ENCODE measurements around the gene APBB1IP.
"Not testable (repeated sequence)": the region's sequence is repeated elsewhere in the genome, so short reads cannot be mapped to it uniquely, and the experiment has no call there.

The APBB1IP gene

DNA sequence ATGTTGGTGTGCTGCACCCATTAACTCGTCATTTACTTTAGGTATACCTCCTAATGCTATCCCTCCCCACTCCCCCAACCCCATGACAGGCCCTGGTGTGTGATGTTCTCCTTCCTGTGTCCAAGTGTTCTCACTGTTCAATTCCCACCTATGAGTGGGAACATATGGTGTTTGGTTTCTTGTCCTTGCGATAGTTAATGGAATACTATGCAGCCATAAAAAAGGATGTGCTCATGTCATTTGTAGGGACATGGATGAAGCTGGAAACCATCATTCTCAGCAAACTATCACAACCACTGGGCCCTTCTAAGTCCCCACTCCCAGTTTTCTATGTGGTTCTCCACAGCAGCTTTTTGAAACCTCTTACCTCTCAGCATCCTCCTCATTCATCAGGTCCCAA is 39.8 kb upstream of the APBB1IP start:
- H2BK120ac ChIP-seq (ENCODE audit: insufficient read depth, low read length, poor library complexity); H3K79me1 ChIP-seq (ENCODE audit: low read length); H2AFZ ChIP-seq (ENCODE audit: insufficient read depth, low read length, poor library complexity); DNase-seq; H2BK5ac ChIP-seq (ENCODE audit: low read depth, low read length, poor library complexity); H2BK12ac ChIP-seq (ENCODE audit: low read length); H2AK5ac ChIP-seq (ENCODE audit: low read length); H3K18ac ChIP-seq (ENCODE audit: low read length); H3K79me2 ChIP-seq (ENCODE audit: control insufficient read depth, insufficient read depth, low read length, poor library complexity); H4K91ac ChIP-seq (ENCODE audit: low read depth, low read length); H3K4ac ChIP-seq (ENCODE audit: low read depth, low read length); H3K14ac ChIP-seq (ENCODE audit: low read length); H3K4me1 ChIP-seq (ENCODE audit: control insufficient read depth in 1 of 2, insufficient read depth in 2 of 2, low read length in 2 of 2); H3K4me2 ChIP-seq (ENCODE audit: low read length); H4K12ac ChIP-seq (ENCODE audit: low read depth, low read length); H3K9ac ChIP-seq (ENCODE audit: low read length); H3K27ac ChIP-seq (ENCODE audit: low read depth, low read length); H3K36me3 ChIP-seq (ENCODE audit: control insufficient read depth in 1 of 2, insufficient read depth in 2 of 2, low read length in 2 of 2); H3K9me3 ChIP-seq (ENCODE audit: insufficient read depth, low read depth, low read length); H3K23ac ChIP-seq (ENCODE audit: low read length); H3K4me3 ChIP-seq (ENCODE audit: low read depth, low read length); H4K8ac ChIP-seq (ENCODE audit: low read depth, low read length); H3K27me3 ChIP-seq (ENCODE audit: insufficient read depth, low read length): not testable (repeated sequence)
- WGBS (ENCODE audit: extremely low coverage, insufficient coverage, insufficient read length) = no CpG with 5 or more reads among the region's 2 CpGs

DNA sequence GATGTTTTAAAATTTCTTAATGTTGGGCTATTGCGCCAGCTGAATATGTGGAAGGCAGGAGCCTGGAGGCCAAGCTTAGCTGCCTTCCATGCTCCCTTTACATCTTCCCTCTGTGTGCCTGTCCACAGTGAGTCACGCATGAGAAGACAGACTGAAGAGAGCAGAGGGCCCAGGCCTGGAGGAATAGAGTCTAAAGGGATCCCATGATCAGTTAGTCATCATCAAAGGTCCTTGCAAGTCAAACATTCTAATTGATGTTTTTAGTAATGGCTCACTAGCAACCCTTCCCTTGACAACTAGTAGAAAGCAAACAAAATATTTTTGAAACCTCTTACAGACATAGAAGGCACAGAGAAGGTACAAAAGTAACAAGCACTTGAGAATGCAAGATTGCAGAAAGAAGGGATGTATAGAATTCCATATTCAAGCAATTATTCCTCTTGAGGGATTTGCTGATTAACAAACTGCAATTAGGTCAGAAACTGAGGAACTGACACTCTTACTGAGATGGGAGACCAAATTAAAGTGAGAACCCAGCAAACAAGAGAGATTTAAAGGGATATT is 30.7 kb upstream of the APBB1IP start:
- Histone ChIP-seq H3K79me1 (ENCODE audit: low read length) (no peaks in the 10 kb centered on the region), H3K9ac (ENCODE audit: low read length) (no peak overlapping the region), H3K27me3 (ENCODE audit: insufficient read depth, low read length) (no peaks in the 10 kb centered on the region), H4K12ac (ENCODE audit: low read depth, low read length) (no peak overlapping the region), H3K4me1 (ENCODE audit: control insufficient read depth in 1 of 2, insufficient read depth in 2 of 2, low read length in 2 of 2) (peaks cover 0 to 3% of the 10 kb centered on the region in 2 experiments), H3K14ac (ENCODE audit: low read length) (no peak overlapping the region), H3K27ac (ENCODE audit: low read depth, low read length) (no peak overlapping the region), H3K23ac (ENCODE audit: low read length) (no peak overlapping the region), H2BK5ac (ENCODE audit: low read depth, low read length, poor library complexity) (no peak overlapping the region), H3K9me3 (ENCODE audit: insufficient read depth, low read depth, low read length) (no peaks in the 10 kb centered on the region), H4K8ac (ENCODE audit: low read depth, low read length) (no peak overlapping the region), H2BK120ac (ENCODE audit: insufficient read depth, low read length, poor library complexity) (no peak overlapping the region), H3K36me3 (ENCODE audit: control insufficient read depth in 1 of 2, insufficient read depth in 2 of 2, low read length in 2 of 2) (no peaks in the 10 kb centered on the region), H3K4me3 (ENCODE audit: low read depth, low read length) (no peak overlapping the region), H4K91ac (ENCODE audit: low read depth, low read length) (no peak overlapping the region), H3K4ac (ENCODE audit: low read depth, low read length) (no peak overlapping the region), H2AK5ac (ENCODE audit: low read length) (no peak overlapping the region), H2BK12ac (ENCODE audit: low read length) (no peak overlapping the region), H2AFZ (ENCODE audit: insufficient read depth, low read length, poor library complexity) (no peak overlapping the region), H3K4me2 (ENCODE audit: low read length) (no peak overlapping the region), H3K79me2 (ENCODE audit: control insufficient read depth, insufficient read depth, low read length, poor library complexity) (no peaks in the 10 kb centered on the region), H3K18ac (ENCODE audit: low read length) (no peak overlapping the region)
- no CpG with 5 or more reads among the region's 2 CpGs for WGBS (ENCODE audit: extremely low coverage, insufficient coverage, insufficient read length)
- DNase-seq = peak; percentile 94 to 96

DNA sequence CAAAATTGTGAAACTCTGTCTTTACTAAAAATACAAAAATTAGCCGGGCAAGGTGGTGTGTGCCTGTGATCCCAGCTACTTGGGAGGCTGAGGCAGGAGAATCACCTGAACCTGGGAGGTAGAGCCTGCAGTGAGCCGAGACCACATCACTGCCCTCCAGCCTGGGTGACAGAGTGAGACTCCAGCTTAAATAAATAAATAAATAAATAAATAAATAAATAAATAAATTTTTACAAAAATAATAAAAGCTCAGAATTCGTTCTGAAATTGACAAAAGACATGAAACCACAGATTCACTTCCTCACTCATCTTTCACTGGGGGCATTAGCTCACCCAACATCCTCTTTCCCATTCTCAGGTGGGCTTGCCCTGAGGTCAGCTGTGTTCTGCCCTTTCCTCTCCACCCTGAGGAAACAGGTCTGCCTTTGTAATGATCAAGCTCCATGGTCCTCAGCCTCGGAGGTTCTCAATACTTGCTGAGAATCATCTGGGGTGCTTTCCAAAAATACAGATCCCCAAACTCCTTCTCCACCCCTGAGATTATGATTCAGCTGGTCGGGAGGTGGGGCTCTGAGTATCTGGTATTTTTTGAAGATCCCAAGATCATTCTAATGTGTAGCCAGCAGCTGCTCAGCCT is 29.2 kb upstream of the APBB1IP start:
- H3K18ac ChIP-seq (ENCODE audit: low read length) = no peak overlapping the region
- DNase-seq = no peak
- H4K91ac ChIP-seq (ENCODE audit: low read depth, low read length) = no peak overlapping the region
- H4K12ac ChIP-seq (ENCODE audit: low read depth, low read length) = no peak overlapping the region
- no peak overlapping the region for H3K23ac ChIP-seq (ENCODE audit: low read length)
- H3K4me3 ChIP-seq (ENCODE audit: low read depth, low read length) = no peak overlapping the region
- no peak overlapping the region for H3K4me2 ChIP-seq (ENCODE audit: low read length)
- no peak overlapping the region for H3K4ac ChIP-seq (ENCODE audit: low read depth, low read length)
- H4K8ac ChIP-seq (ENCODE audit: low read depth, low read length) = no peak overlapping the region
- peaks cover 0 to 3% of the 10 kb centered on the region in 2 experiments for H3K4me1 ChIP-seq (ENCODE audit: control insufficient read depth in 1 of 2, insufficient read depth in 2 of 2, low read length in 2 of 2)
- no peak overlapping the region for H2AK5ac ChIP-seq (ENCODE audit: low read length)
- H3K27ac ChIP-seq (ENCODE audit: low read depth, low read length) = no peak overlapping the region
- H3K36me3 ChIP-seq (ENCODE audit: control insufficient read depth in 1 of 2, insufficient read depth in 2 of 2, low read length in 2 of 2) = no peaks in the 10 kb centered on the region
- H2BK5ac ChIP-seq (ENCODE audit: low read depth, low read length, poor library complexity) = no peak overlapping the region
- no peaks in the 10 kb centered on the region for H3K27me3 ChIP-seq (ENCODE audit: insufficient read depth, low read length)
- no peaks in the 10 kb centered on the region for H3K79me2 ChIP-seq (ENCODE audit: control insufficient read depth, insufficient read depth, low read length, poor library complexity)
- peak overlapping the region; percentile 40 for H2BK12ac ChIP-seq (ENCODE audit: low read length)
- no peak overlapping the region for H2BK120ac ChIP-seq (ENCODE audit: insufficient read depth, low read length, poor library complexity)
- no peak overlapping the region for H3K9ac ChIP-seq (ENCODE audit: low read length)
- H3K14ac ChIP-seq (ENCODE audit: low read length) = no peak overlapping the region
- no peaks in the 10 kb centered on the region for H3K79me1 ChIP-seq (ENCODE audit: low read length)
- H2AFZ ChIP-seq (ENCODE audit: insufficient read depth, low read length, poor library complexity) = no peak overlapping the region
- no CpG with 5 or more reads among the region's 5 CpGs for WGBS (ENCODE audit: extremely low coverage, insufficient coverage, insufficient read length)
- no peaks in the 10 kb centered on the region for H3K9me3 ChIP-seq (ENCODE audit: insufficient read depth, low read depth, low read length)

- H3K4ac ChIP-seq (ENCODE audit: low read depth, low read length) = no peak overlapping the region
- no peak overlapping the region for H2AK5ac ChIP-seq (ENCODE audit: low read length)
- no peak overlapping the region for H3K9ac ChIP-seq (ENCODE audit: low read length)
- no peak overlapping the region for H3K27ac ChIP-seq (ENCODE audit: low read depth, low read length)
- H3K27me3 ChIP-seq (ENCODE audit: insufficient read depth, low read length) = no peaks in the 10 kb centered on the region
- H2BK120ac ChIP-seq (ENCODE audit: insufficient read depth, low read length, poor library complexity) = no peak overlapping the region
- no peak overlapping the region for H2BK12ac ChIP-seq (ENCODE audit: low read length)
- no peak overlapping the region for H3K18ac ChIP-seq (ENCODE audit: low read length)
- H4K91ac ChIP-seq (ENCODE audit: low read depth, low read length) = no peak overlapping the region
- no peaks in the 10 kb centered on the region for H3K79me2 ChIP-seq (ENCODE audit: control insufficient read depth, insufficient read depth, low read length, poor library complexity)
- no peak overlapping the region for H2AFZ ChIP-seq (ENCODE audit: insufficient read depth, low read length, poor library complexity)
- no peak overlapping the region for H3K14ac ChIP-seq (ENCODE audit: low read length)
- H3K4me3 ChIP-seq (ENCODE audit: low read depth, low read length) = no peak overlapping the region
- no peaks in the 10 kb centered on the region for H3K36me3 ChIP-seq (ENCODE audit: control insufficient read depth in 1 of 2, insufficient read depth in 2 of 2, low read length in 2 of 2)
- no peak overlapping the region for H4K12ac ChIP-seq (ENCODE audit: low read depth, low read length)
- H3K9me3 ChIP-seq (ENCODE audit: insufficient read depth, low read depth, low read length) = no peaks in the 10 kb centered on the region
- no peak overlapping the region for H3K4me2 ChIP-seq (ENCODE audit: low read length)
- no CpG with 5 or more reads among the region's 6 CpGs for WGBS (ENCODE audit: extremely low coverage, insufficient coverage, insufficient read length)
- peak; percentile 93 to 95 for DNase-seq
- H3K79me1 ChIP-seq (ENCODE audit: low read length) = no peaks in the 10 kb centered on the region
- no peak overlapping the region for H2BK5ac ChIP-seq (ENCODE audit: low read depth, low read length, poor library complexity)
- no peak overlapping the region for H3K23ac ChIP-seq (ENCODE audit: low read length)
- peaks cover 0 to 3% of the 10 kb centered on the region in 2 experiments for H3K4me1 ChIP-seq (ENCODE audit: control insufficient read depth in 1 of 2, insufficient read depth in 2 of 2, low read length in 2 of 2)
- no peak overlapping the region for H4K8ac ChIP-seq (ENCODE audit: low read depth, low read length)
Observed at GRCh38 chr10:26410356-26410755, 27.8 kb upstream of the APBB1IP start.
